Activated T-helper 2 cell treated with anti-CD3 and anti-CD28 coated beads, Interferon-gamma antibody, Interleukin-2, Interleukin-4, amounts not matched to agents 10 μg/mL and 5 μg/mL and 100 μg/mL, durations not matched to agents 14 hours and 24 hours and 36 hours (primary cell): ENCODE data around the gene ZNF423. TPM values are rescaled to one million over a fixed set of nuclear protein-coding genes. Genes with fewer than 3 reads are reported as not detected.

Source experiments
- DNase-seq: peaks from one replicate; pipeline ENCODE4 v3.0.0; 2021; ENCODE audit warnings: low spot score
- H3K27ac Mint-ChIP-seq: one replicate; pipeline ENCODE4 v1.8.0; 2021; ENCODE audit warnings: mixed read lengths
- H3K27me3 Mint-ChIP-seq: one replicate; pipeline ENCODE4 v1.8.0; 2021; ENCODE audit warnings: low read depth, mixed read lengths
- H3K36me3 Mint-ChIP-seq: one replicate; pipeline ENCODE4 v1.8.0; 2021; ENCODE audit warnings: low read depth, mixed read lengths
- H3K4me1 Mint-ChIP-seq: one replicate; pipeline ENCODE4 v1.8.0; 2021; ENCODE audit warnings: low read depth, mixed read lengths
- H3K4me3 Mint-ChIP-seq: one replicate; pipeline ENCODE4 v1.8.0; 2021; ENCODE audit warnings: low read depth, mild to moderate bottlenecking, moderate library complexity, mixed read lengths
- H3K9me3 Mint-ChIP-seq: one replicate; pipeline ENCODE4 v1.8.0; 2021; ENCODE audit warnings: mixed read lengths
- intact Hi-C: fragments of 100-400 bp; cut with micrococcal nuclease; formaldehyde crosslinking; loops from one replicate; pipeline ENCODE4 v1.15.1; 2023
- total RNA-seq: library from RNA; stranded (reverse); gene quantifications from 2 replicates; pipeline ENCODE4 v1.2.3, GENCODE V29; 2022

The ZNF423 gene
- total RNA-seq, 1 donor from 2014 or later: not detected

DNA sequence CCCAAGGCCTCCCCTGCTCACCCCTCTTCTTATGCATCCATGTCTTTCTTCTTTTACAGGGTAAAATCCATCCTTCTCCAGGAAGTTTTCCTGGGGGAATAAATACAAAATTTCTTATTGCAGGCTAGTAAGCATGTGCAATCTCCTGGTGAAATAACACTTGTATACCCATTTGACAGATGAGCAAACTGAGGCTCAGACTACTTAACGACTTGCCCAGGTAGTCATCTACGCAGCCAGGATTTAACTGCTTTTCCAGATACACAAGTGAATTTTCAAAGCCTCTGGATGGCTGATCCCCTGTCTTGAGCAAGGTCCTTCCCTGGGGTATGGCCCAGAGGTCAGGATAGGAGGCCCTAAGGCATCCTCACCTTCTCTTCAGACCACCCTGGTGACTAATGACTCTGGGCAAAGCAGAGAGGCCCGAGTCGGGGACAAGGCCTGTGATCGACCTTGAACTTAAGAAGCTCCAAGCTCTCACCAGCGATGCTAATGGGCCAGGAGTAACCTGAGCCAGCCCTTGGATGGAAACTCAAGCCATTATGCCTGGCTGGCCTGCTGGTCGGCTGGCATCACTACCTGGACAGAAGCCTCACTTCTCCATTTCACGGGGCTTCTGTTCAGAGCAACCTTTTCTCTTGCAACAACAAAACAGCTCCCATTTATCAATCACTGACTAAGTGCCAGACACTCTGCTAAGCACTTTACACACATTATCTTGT, 33.1 kb downstream of the ZNF423 start:
- Mint-ChIP-seq H3K27ac (no peak overlapping the region), H3K36me3 (no peaks in the 10 kb centered on the region), H3K4me1 (no peaks in the 10 kb centered on the region), H3K9me3 (no peaks in the 10 kb centered on the region), H3K4me3 (no peak overlapping the region), H3K27me3 (no peaks in the 10 kb centered on the region)
- intact Hi-C loops: no loop called here
- no peak for DNase-seq

DNA sequence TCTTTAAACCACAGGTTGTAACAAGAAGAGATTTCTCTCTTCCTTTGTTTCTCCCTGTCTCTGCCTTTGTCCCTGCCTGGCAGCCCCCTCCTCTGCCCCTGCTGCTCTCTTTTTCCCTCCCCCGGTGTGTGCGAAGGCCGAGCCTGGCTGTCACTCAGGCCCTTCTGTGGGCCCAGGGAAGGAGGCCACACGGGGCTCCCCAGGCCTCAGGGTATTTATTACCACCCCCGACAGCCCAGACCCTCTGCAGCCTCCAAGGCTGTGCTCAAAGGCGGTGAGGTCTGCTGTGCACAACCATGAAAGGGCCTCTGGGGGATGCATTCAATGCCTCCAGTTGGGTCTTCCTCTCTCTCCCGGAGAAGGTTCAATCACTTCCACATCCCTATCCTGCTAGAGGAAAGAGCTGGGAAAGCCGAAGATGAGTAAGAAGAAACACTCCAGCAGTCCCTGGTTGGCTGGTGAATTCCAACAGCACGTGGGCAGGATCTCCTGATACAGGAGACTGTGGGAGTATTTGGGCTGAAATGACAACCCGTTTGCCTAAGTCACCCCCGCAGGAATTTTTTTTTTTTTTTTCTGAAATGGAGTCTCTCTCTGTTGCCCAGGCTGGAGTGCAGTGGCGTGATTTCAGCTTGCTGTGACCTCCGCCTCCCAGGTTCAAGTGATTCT, 34.2 kb downstream of the ZNF423 start:
- Mint-ChIP-seq H3K27me3 (no peaks in the 10 kb centered on the region), H3K4me1 (no peaks in the 10 kb centered on the region), H3K9me3 (no peaks in the 10 kb centered on the region), H3K36me3 (no peaks in the 10 kb centered on the region), H3K4me3 (no peak overlapping the region), H3K27ac (no peak overlapping the region)
- no peak for DNase-seq
- intact Hi-C loops: no loop called here

DNA sequence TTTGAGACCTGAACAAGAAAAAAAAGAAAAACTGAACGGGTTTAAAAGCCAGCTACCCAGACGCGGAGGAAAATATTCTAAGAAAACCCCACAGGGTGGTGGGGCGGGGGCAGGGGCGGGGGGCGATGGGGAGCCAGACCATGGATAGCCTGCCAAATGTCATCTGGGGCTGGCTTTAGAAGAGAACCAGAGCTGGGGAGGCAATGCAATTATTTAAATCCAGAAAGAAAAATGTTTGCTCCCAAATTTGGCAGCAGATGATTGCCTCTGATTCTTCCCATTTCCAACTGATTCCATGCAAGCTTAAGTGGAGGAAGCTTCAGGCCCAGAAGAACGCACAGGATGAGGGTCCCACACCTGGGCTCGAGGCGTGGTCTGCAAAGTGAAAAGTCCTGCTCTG, 34.8 kb downstream of the ZNF423 start:
- intact Hi-C loops: no loop called here
- Mint-ChIP-seq H3K9me3 (no peaks in the 10 kb centered on the region), H3K27ac (no peak overlapping the region), H3K4me1 (no peaks in the 10 kb centered on the region), H3K36me3 (no peaks in the 10 kb centered on the region), H3K4me3 (no peak overlapping the region), H3K27me3 (no peaks in the 10 kb centered on the region)
- no peak for DNase-seq

DNA sequence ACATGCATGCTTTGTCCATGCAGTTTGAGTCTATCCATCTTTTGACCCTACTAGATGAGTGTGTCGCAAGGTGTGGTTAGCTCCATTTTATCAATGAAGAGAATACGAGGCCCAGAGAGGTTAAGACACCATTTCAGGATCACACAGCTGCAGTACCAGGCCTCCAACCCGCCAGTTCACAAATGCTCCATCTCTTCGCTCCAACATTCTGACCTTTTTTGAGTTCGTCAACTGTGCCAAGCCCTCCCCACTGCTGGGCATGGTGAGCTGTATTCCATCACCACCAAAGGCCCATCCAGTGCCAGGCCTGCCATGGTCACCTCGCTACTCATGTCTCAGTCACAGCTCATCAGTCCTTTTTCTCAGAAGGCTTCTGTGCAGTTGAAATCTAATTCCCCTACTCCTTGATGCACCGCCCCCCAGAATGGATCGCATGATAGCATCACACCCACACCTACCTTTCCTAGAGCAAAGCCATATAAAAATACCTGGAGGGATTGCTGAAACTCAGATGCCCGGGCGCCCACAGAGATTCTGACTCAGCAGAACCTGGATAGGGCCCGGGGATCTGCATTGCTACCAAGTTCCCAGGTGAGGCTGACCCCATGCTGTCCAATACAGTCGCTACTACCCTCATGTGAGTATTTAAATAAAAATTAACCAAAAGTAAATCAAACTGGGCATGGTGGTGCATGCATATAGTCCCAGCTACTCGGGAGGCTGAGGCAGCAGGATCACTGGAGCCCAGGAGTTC, 38.0 kb downstream of the ZNF423 start:
- H3K4me1 Mint-ChIP-seq: no peaks in the 10 kb centered on the region
- H3K27ac Mint-ChIP-seq: no peak overlapping the region
- H3K4me3 Mint-ChIP-seq: no peak overlapping the region
- H3K27me3 Mint-ChIP-seq: no peaks in the 10 kb centered on the region
- intact Hi-C loops: no loop called here
- no peak for DNase-seq
- no peaks in the 10 kb centered on the region for H3K36me3 Mint-ChIP-seq
- no peaks in the 10 kb centered on the region for H3K9me3 Mint-ChIP-seq

DNA sequence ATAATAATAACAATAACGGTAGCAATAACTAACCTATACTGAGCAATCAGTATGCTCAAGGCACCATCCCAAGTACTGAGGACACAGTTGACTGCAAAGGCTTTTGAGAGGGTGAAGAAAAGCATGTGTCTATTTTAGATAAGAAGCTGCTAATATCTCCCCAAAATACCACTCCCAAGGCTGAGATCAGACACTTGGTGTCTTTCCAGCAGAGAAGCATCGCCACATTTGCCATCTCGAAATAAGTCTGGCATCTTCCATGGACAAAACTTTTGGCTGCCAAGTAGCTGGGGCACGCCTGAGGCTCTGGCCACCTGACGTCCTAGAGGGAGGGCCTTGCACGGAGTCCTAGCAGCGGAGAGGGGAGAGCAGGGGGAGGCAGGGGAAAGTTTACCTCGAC, 39.0 kb downstream of the ZNF423 start:
- intact Hi-C loops: no loop called here
- no peak overlapping the region for H3K4me3 Mint-ChIP-seq
- no peaks in the 10 kb centered on the region for H3K27me3 Mint-ChIP-seq
- no peaks in the 10 kb centered on the region for H3K36me3 Mint-ChIP-seq
- no peaks in the 10 kb centered on the region for H3K4me1 Mint-ChIP-seq
- H3K9me3 Mint-ChIP-seq: no peaks in the 10 kb centered on the region
- no peak overlapping the region for H3K27ac Mint-ChIP-seq
- DNase-seq: no peak

DNA sequence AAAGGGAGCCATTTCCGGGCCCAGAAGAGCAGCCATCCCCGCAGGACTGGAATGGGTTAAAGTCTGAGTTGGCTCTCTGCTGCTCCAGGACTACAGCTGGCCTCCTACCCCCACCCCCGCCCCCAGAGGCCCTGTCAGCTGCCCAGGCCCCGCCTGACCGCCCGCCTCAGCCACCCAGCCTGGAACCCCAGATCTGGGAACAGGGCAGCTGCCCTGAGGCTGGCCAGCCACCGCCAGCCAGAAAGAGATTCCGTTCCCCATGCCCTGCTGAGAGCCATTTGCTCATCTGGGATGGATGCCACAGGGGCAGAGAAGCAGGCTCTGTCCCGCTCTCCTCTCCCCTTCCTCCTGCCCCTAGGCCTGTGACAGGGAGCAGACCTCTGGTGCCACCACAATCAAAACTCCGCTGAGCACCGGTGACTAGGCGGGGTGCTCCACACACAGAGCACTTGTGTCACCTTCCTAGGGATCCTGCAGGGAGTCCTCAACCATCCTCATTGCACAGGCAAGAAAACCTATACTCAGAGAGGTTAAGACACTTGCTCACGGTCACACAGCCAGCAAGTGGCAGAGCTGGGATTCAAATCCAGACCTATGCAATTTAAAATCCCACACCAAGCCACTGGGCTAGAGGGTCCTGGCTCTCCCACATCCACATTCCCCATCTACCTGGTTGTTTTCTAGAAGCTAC, 44.1 kb downstream of the ZNF423 start:
- no peaks in the 10 kb centered on the region for H3K9me3 Mint-ChIP-seq
- no peak overlapping the region for H3K27ac Mint-ChIP-seq
- no peak overlapping the region for H3K4me3 Mint-ChIP-seq
- H3K36me3 Mint-ChIP-seq: no peaks in the 10 kb centered on the region
- no peak for DNase-seq
- H3K4me1 Mint-ChIP-seq: no peaks in the 10 kb centered on the region
- no peaks in the 10 kb centered on the region for H3K27me3 Mint-ChIP-seq
- intact Hi-C loops: no loop called here

DNA sequence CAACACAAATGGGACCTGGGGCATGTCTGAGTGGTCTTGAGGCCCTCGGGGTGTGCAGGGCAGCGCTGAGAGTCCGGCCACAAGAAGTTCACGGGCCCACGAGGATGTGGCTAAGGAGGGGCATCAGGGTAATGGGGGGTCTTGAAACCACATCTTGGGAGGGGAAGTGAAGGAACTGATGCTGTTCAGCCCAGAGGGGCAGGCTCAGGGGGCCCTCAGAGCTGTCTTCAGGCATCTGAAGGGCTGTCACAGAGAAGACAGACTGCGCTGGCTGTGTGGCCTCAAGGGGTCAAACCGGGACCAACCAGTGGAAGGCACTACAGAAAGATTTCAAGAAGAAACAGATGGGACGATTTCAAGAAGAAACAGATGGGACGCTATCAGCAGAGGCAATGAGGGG, 45.1 kb downstream of the ZNF423 start:
- H3K9me3 Mint-ChIP-seq: no peaks in the 10 kb centered on the region
- no peak overlapping the region for H3K4me3 Mint-ChIP-seq
- DNase-seq: no peak
- no peaks in the 10 kb centered on the region for H3K36me3 Mint-ChIP-seq
- no peak overlapping the region for H3K27ac Mint-ChIP-seq
- no peaks in the 10 kb centered on the region for H3K27me3 Mint-ChIP-seq
- intact Hi-C loops: no loop called here
- no peaks in the 10 kb centered on the region for H3K4me1 Mint-ChIP-seq

DNA sequence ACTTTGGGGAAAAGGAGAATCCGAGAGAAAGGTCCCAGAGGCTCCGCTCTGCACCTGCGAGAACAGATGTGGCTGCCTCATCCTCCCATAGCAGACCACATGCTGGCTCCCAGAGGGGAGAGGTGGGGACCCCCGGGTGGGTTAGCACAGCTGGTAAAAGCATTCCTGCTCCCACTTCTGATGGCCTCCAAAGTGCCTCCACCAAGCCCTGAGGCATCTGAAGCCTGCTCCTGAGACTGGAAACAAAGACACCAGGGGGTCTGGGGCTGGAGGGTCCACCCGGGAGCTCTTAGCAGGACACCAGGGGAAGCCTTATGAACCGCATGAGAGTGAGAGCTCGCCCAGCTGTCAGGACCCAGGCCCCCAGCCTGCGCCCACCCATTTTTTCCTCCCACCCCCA, 46.4 kb downstream of the ZNF423 start:
- Mint-ChIP-seq H3K9me3 (no peaks in the 10 kb centered on the region), H3K27ac (no peak overlapping the region), H3K36me3 (no peaks in the 10 kb centered on the region)

DNA sequence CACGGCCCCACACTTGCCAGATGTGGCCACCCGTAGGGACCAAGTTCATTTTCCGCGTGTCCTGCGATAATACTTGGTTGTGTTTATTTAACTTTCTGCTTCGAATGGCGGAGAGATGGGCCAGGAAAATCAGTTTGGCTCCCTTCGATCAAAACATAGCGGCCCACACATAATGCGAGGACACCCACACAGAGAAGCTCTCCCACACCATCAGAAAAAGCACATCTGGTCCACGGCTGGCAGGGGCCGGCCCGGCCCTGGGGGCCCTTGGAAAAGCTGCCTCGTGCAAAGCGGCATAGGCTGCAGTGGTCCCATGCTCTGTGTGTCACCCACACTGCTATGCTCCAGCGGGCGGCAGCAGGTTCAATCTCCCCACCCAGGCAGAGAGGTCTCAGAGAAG, 46.9 kb downstream of the ZNF423 start:
- H3K27ac Mint-ChIP-seq: no peak overlapping the region
- no peaks in the 10 kb centered on the region for H3K27me3 Mint-ChIP-seq
- intact Hi-C loops: no loop called here
- DNase-seq: no peak
- H3K4me1 Mint-ChIP-seq: no peaks in the 10 kb centered on the region
- H3K9me3 Mint-ChIP-seq: no peaks in the 10 kb centered on the region
- H3K36me3 Mint-ChIP-seq: no peaks in the 10 kb centered on the region
- H3K4me3 Mint-ChIP-seq: no peak overlapping the region

More for the DNA sequence above, 46.4 kb downstream of the ZNF423 start:
- no peak for DNase-seq
- H3K27me3 Mint-ChIP-seq: no peaks in the 10 kb centered on the region
- no peaks in the 10 kb centered on the region for H3K4me1 Mint-ChIP-seq
- intact Hi-C loops: no loop called here
- no peak overlapping the region for H3K4me3 Mint-ChIP-seq

DNA sequence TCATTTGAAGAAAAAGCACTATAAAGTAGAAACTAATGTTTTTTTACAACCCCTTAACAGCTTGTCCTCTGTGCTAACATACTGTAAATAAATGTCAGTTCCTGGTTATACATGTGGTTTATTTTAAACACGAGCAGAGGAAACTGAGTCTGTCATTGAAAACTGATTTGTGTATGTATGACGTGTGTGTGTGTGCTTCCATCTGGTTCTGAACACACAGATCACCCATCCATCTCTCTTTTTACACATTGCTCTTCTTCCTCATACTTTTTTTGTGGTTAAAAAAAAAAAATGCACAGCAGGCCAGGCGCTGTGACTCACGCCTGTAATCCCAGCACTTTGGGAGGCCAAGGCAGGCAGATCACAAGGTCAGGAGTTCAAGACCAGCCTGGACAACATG, 49.5 kb downstream of the ZNF423 start:
- H3K27me3 Mint-ChIP-seq: no peaks in the 10 kb centered on the region
- no peaks in the 10 kb centered on the region for H3K4me1 Mint-ChIP-seq
- no peak for DNase-seq
- no peak overlapping the region for H3K27ac Mint-ChIP-seq
- H3K4me3 Mint-ChIP-seq: no peak overlapping the region
- H3K36me3 Mint-ChIP-seq: no peaks in the 10 kb centered on the region
- H3K9me3 Mint-ChIP-seq: no peaks in the 10 kb centered on the region
- intact Hi-C loops: no loop called here

DNA sequence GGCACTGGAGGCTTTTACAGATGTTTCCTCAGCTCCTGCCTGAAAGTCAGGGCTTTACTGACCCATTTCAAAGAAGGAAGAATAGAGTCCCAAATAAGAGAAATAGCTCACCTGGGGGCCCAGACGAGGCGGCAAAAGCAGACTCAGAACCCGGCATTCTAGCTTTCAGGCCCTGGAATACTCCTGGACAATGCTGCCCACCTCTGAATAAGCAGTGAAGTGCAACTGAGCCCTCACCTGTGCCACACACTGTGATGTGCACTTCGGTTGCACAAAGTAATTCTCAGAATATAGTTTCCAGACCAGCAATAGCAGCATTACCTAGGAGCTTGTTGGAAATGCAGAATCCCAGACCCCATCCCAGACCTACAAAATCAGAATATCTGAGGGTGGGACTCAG, 54.6 kb downstream of the ZNF423 start:
- no peak for DNase-seq
- no peak overlapping the region for H3K27ac Mint-ChIP-seq
- H3K9me3 Mint-ChIP-seq: no peaks in the 10 kb centered on the region
- intact Hi-C loops: no loop called here
- no peaks in the 10 kb centered on the region for H3K27me3 Mint-ChIP-seq
- no peak overlapping the region for H3K4me3 Mint-ChIP-seq
- no peaks in the 10 kb centered on the region for H3K36me3 Mint-ChIP-seq
- H3K4me1 Mint-ChIP-seq: no peaks in the 10 kb centered on the region

DNA sequence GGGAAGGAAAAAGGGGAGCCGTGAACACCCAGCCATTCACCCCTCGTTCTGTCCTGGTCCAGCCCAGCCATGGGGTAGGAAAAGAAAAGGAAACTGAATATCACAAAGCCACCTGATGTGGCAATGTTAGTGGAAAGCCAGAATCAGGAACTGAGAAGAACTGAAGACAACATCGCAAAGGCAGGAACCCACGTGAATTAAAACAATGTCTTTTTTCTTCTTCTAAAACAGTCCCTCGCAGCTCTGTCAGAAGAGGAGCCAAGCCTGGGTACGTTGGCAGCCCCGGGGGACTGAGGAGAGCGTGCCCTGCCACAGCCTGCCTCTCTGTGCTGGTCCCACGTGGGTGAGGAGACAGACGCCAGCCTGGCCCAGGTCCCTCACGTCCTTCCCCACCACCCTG, 55.0 kb downstream of the ZNF423 start:
- Mint-ChIP-seq H3K4me3 (no peak overlapping the region), H3K4me1 (no peaks in the 10 kb centered on the region), H3K36me3 (no peaks in the 10 kb centered on the region), H3K27ac (no peak overlapping the region), H3K9me3 (no peaks in the 10 kb centered on the region), H3K27me3 (no peaks in the 10 kb centered on the region)
- no peak for DNase-seq
- intact Hi-C loops: no loop called here

DNA sequence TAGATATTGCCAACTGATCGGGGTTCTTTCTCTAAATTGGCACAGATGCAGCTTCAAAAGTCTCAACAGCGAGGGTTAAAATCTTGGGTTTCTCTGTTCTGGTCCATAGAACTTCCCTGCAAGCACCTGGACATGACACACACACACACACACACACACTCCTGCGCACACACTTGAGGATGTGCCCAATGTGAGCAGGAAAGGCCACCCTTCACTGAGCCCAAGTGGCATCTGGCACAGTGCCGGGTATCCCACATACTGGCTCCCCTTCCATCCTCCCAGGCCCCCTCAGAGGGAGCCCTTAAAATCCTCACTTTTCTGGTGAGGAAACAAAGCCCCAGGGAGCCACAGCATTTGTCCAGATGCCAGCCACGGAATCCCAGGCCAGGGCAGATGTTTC, 55.5 kb downstream of the ZNF423 start:
- H3K9me3 Mint-ChIP-seq: no peaks in the 10 kb centered on the region
- intact Hi-C loops: no loop called here
- H3K27me3 Mint-ChIP-seq: no peaks in the 10 kb centered on the region
- no peak overlapping the region for H3K4me3 Mint-ChIP-seq
- no peak overlapping the region for H3K27ac Mint-ChIP-seq
- no peaks in the 10 kb centered on the region for H3K36me3 Mint-ChIP-seq
- H3K4me1 Mint-ChIP-seq: no peaks in the 10 kb centered on the region
- no peak for DNase-seq
